Coronary artery (tissue), 2 donors: ENCODE results near the gene KCNH4.
A peak's percentile ranks its signal among the peaks of the same experiment; 100 is the strongest.

Experiments
- DNase-seq: peaks from one replicate; pipeline ENCODE4 v3.0.0-alpha.2; 2017; ENCODE audit warnings: low spot score
- H3K27ac ChIP-seq, 2 donors: fragments of 200-600 bp; sonication (generic); one replicate each; pipeline ENCODE4 v1.5.1; 2016 to 2019
- H3K4me3 ChIP-seq: fragments of 200-600 bp; sonication (generic); 2 replicates; pipeline ENCODE4 v1.5.1; 2016; ENCODE audit warnings: mild to moderate bottlenecking, moderate library complexity
- TF ChIP-seq, protein P1 (sequence below): fragments of 200-600 bp; sonication (generic); IDR thresholded peaks from one replicate; pipeline ENCODE4 v1.5.1; 2019; ENCODE audit warnings: antibody characterized with exemption

The KCNH4 gene

DNA sequence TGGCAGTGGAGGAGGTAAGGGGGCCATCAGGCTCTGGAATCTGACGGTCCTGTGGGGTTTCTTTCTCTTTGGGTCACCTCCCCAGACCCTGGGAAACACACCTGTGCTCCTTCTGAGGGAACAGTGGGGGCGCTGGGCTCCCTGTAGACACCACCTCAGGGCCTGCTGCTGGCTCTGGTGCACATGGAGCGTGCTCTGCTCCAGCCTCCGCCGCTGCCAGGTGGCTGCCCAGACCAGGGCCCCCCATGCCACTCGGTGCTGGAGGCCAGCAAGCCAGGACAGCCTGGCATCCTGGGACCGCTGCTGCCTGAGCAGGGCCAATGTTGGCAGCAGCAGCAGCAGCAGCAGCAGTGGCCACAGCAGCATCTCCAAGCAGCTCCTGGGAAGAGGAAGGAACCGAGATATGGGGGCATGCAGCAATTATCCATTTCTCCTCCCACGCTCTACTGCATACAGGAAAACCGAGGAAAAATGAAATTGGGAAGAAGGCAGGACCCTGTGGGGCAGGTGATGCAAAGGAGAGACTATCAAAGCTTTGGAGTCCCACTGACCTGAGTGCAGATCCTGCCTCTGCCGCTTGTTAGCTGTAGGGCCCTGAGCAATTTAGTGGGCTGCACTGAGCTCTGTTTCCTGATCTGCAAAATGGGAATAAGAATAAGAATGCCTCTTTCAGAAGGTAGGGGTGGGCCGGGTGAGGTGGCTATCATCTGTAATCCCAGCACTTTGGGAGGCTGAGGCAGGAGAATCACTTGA lies 12.4 kb upstream of the KCNH4 start:
- DNase-seq, result no peak
- TF ChIP-seq, protein P1, sequence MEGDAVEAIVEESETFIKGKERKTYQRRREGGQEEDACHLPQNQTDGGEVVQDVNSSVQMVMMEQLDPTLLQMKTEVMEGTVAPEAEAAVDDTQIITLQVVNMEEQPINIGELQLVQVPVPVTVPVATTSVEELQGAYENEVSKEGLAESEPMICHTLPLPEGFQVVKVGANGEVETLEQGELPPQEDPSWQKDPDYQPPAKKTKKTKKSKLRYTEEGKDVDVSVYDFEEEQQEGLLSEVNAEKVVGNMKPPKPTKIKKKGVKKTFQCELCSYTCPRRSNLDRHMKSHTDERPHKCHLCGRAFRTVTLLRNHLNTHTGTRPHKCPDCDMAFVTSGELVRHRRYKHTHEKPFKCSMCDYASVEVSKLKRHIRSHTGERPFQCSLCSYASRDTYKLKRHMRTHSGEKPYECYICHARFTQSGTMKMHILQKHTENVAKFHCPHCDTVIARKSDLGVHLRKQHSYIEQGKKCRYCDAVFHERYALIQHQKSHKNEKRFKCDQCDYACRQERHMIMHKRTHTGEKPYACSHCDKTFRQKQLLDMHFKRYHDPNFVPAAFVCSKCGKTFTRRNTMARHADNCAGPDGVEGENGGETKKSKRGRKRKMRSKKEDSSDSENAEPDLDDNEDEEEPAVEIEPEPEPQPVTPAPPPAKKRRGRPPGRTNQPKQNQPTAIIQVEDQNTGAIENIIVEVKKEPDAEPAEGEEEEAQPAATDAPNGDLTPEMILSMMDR, result no peak
- H3K4me3 ChIP-seq, result peak overlapping the region; percentile 75
- no peak overlapping the region for H3K27ac ChIP-seq

- TF ChIP-seq, protein P1, result no peak
- no peak for DNase-seq
- Histone ChIP-seq H3K27ac (no peak overlapping the region), H3K4me3 (peak overlapping the region; percentile 75)
Measured at GRCh38 chr17:42192189-42193126, 11.5 kb upstream of the KCNH4 start.

DNA sequence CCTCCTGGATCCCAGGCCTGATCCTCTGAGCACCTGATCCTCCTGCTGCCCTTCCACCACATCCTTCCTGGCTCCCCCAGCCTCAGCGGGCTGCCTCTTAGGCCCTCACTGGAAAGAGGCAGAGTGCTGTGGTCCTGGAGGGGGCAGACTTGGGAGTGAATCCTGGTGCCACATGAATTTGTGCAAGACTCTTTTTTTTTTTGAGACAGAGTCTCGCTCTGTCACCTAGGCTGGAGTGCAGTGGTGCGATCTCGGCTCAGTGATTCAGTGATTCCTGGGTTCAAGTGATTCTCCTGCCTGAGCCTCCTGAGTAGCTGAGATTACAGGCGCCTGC lies 10.3 kb upstream of the KCNH4 start:
- Histone ChIP-seq H3K4me3 (no peak overlapping the region), H3K27ac (no peak overlapping the region)
- TF ChIP-seq, protein P1, result no peak
- no peak for DNase-seq

DNA sequence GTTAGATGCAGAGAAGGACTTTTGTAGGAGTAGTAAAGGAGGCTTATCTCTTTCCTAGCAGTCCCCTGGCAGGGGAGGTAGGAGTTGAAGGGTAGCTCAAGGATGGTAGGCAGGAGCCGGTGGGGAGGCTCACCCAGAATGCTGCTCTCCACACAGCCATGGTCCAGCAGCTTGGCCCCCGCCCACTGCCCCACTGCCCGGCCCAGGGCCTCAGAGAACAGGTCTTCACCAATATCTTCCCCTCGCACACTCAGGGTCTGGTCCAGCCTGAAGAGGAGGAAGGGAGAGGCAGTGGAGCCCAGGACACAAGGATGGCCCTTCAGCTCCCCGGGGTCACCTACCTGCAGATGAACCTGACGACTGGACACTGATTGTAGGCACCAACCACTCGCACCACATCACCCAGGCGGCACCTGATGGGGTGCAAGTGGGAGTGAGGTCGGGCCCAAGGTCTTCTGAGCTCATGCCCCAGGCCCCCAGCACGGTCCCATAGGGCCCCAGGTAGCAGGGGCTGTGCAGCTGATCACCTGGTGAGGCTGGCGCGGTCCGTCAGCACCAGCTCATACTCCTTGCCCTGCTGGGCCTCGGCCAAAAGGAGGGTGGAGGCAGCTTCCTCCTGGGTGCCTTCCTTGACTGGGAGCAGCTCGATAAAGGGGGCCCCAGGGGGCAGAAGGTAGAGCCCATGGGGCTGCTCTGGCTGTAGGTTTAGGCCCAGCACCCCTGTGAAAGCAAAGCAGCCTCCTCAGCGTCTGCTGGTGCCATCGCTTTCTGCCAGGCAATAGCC lies 9.7 kb upstream of the KCNH4 start:
- H3K4me3 ChIP-seq, result no peak overlapping the region
- H3K27ac ChIP-seq, result no peak overlapping the region
- TF ChIP-seq, protein P1, result no peak
- no peak for DNase-seq

- no peak overlapping the region for H3K4me3 ChIP-seq
- TF ChIP-seq, protein P1, result no peak
- H3K27ac ChIP-seq, result no peak overlapping the region
- DNase-seq, result no peak
Measured at GRCh38 chr17:42189651-42189965, 8.7 kb upstream of the KCNH4 start.

GRCh38 chr17:42188749-42189650 lies 8.1 kb upstream of the KCNH4 start:
- no peak overlapping the region for H3K27ac ChIP-seq

More at GRCh38 chr17:42188749-42189650, 8.1 kb upstream of the KCNH4 start:
- TF ChIP-seq, protein P1, result no peak
- no peak for DNase-seq
- no peak overlapping the region for H3K4me3 ChIP-seq
